Effector CD4-positive, alpha-beta T cell (primary cell): Measurements from ENCODE around the gene INKA2.
A peak's percentile ranks its signal among the peaks of the same experiment; 100 is the strongest.
"Not testable (repeated sequence)": the region's sequence is repeated elsewhere in the genome, so short reads cannot be mapped to it uniquely, and the experiment has no call there.

ENCODE experiments used
- DNase-seq: peaks from one replicate; pipeline ENCODE4 v3.0.0-alpha.2; 2020

INKA2 gene

DNA sequence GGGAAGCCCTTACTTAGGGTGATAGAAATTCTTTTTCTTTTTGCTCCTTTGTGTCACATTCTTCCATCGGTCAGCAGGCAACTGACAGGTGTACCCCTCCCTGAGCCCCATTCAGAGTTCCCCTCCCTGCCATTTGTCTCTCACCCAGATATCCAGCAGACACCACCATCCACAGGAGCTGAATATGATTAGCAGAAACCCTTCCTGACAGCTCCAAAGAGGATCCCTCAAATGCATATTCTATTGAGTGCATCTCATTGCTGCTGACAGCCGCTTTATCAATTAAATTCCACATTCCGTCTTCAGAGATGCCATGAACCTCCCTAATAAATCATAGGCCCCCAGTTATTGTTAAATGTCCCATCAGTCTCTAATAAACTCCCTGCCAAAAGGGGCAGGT lies 10.4 kb upstream of the INKA2 start:
- no peak for DNase-seq

DNA sequence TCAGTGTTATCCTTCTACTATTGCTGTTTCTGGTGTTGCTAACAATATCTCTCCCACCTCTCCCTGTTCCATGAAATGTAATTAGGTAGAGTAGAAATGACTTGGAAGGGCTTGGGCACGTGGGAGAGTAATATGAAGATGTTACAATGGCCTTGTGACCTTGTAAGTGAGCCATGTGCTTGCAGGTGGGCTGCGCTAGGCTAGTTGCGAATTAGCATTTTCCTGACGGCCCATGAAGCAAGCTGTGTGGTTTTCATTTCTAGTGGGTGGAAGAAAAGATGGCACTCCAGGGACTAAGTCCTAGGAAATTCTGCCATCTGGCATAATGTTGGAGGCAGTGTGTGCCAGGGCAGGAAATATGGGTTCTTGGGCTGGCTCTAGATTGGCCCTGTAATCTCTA lies 8.8 kb upstream of the INKA2 start:
- no peak for DNase-seq

DNA sequence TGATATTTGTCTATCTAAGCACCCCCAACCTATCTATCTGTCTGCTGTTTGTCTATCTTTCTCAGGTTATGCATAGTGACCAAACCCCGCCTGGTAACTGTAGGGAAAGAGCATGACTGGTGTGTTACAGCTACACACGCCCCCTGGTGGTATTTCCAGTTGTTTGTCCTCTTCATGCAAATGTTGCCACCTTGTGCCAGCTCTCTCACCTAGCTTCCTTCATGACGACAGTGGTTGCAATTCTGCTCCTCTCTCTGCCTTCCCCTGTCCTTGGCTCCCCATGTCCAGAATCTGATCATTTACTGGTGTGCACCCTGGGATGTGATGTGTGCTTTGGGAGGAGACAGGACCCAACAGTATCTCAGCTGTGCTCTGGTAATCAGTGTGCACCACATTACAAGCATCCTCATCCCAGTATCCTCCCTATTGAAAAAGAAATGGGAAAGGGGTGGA lies 8.1 kb upstream of the INKA2 start:
- DNase-seq: peak; percentile 57

DNA sequence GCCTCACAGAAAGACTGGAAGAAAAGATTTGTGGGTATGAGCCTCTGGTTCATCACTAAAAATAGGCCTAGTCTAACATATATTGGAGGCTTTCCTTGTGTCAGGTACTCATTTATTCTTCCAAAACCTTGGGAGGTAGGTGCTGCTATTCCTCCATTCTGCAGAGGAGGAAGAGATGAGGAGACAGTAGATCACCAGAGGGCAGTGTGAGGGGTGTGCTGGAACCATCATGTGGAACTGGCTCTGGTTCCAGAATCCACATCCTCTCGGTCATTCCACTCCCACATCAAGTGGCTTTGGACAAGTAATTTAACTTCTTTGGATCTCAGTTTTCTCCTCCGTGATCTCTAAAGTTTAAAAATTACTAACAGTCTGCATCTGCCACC lies 7.4 kb upstream of the INKA2 start:
- DNase-seq: no peak

DNA sequence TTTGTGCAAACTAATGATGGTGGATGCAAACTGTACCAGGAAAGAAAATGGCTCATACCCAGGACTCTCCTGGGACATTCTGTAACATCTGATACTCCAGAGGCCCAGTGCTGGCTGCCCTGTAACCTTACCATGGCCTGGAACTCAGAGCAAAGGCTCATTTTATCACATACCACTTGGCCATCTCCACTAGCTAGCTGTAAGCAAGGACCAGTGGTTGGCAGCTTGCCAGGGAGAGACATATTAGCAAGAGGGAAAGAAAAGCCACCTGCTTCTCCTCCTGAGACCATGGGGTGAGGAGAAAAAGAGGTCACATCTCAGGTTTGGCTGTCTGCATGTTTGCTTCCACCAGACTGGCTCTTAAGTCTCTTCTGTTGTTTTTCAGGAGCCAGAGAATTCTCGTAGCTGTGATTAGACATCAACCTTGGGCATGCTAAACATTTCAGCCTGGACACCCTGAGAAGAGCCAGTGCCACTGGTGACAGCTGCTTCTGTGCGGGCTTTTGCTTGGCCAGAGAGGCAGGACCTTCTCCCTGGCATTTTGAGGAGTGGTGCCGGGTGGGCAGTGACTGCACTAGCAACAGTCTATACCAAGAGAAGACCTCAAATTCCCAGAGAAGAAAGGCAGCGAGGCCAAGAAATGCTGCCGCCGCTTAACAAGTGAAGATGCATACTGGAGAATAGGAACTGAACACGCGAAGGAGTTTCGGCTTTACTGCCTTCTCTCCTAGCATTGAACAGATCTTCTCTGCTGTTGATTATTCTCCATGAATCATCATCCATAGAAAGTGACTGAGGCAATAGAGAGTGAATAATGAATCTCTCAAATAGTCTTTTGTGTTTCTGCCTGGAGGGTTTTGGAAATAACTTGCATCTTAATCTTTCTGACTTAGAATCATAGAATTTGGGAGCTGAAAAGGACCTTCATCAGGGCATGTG lies 6.7 kb upstream of the INKA2 start:
- DNase-seq: no peak

DNA sequence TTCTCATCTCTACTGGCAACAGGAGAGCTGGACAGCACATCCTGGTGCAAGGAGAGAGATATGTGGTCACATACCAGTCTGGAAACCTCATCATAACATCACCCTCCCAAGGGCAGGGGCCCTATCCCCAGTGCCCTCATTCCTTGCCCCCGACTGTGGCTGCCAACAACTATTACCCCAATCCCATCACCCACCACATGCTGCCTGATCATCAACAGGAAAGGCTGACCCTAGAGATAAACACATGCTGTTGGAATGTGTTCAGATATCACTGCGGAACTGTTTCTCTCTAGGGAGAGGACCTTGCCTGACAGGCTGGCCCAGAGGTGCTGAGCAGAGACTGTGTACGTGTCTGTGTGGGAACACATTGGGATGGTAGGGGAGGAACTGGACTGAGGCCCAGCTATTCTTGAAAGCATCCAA lies 4.5 kb upstream of the INKA2 start:
- no peak for DNase-seq

DNA sequence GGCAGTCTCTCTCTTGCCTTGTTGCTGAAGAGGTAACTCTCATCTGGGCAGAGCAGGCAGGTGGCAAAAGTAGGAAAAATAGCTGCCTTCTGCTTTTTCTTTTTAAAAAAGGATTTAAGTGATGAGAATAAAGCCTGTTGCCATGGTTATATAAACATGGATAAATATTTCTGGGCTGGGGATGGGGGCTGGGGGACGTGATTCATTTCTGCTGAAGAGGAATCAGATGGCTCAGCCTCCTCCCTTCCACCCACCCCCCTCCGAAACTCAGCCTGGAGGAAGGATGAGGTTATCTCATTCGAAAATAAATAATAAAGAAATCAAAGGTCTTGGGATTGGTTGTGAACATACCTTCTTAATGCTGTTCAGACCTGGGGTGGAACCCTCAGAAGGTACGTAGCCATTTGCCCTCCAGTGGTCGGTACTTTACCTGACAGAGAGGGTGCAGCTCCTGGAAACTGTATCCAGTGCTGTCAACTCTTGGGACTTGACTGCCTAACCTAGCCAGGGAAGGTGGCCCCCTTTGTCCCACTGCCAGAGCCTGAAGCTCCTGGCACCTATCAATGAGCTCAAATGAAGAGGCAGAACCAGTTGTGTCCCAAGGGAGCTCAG lies 3.8 kb upstream of the INKA2 start:
- no peak for DNase-seq

DNA sequence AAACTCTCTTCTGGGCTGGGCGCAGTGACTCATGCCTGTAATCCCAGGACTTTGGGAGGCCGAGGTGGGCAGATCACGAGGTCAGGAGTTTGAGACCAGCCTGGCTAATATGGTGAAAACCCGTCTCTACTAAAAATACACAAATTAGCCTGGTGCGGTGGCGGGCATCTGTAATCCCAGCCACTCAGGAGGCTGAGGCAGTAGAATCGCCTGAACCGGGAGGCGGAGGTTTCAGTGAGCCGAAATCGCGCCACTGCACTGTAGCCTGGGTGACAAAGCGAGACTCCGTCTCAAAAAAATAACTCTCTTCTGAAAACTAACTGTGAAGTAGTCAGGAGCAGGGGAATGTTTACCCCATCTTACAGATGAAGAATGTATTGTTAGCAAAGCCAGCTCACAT lies 3.1 kb upstream of the INKA2 start:
- DNase-seq: not testable (repeated sequence)

DNA sequence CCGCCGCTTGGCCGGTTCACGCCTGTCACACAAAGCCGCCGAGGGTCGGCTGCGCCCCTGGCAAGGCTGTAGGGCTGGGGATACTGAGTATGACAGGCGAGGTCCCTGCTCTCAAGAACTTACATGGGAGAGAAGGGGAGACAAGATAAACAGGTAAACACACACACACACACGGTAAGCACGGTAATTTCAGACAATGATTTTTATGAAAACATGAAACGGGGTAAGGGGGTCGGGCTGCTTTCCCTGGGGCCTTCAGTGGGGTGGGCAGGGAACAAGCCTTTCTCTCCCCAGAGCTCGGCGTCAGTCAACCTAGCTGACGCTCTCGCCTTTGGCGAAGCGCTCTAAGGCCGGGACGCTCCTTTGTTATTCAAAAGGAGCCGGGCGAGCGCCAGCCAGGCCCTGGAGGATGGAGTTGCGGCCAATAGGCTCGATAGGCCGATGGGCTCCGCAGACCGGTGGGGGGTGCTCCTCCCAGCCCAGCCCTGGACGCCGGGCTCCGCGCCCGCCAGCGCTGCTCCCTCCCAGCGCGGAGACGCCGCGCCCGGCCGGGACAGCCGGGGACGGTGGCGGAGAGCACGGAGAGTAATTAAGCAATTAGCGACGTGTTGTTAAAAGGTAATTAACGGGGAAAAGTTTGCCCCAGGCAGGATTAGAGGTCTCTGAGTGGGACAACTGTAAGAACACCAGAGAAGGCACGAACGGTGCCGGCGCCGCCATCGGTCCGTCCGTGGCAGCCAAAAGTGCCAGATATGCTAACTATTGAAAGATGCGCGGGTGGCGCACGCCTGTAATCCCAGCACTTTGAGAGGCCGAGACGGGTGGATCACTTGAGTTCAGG lies 950 bp upstream of the INKA2 start:
- no peak for DNase-seq

DNA sequence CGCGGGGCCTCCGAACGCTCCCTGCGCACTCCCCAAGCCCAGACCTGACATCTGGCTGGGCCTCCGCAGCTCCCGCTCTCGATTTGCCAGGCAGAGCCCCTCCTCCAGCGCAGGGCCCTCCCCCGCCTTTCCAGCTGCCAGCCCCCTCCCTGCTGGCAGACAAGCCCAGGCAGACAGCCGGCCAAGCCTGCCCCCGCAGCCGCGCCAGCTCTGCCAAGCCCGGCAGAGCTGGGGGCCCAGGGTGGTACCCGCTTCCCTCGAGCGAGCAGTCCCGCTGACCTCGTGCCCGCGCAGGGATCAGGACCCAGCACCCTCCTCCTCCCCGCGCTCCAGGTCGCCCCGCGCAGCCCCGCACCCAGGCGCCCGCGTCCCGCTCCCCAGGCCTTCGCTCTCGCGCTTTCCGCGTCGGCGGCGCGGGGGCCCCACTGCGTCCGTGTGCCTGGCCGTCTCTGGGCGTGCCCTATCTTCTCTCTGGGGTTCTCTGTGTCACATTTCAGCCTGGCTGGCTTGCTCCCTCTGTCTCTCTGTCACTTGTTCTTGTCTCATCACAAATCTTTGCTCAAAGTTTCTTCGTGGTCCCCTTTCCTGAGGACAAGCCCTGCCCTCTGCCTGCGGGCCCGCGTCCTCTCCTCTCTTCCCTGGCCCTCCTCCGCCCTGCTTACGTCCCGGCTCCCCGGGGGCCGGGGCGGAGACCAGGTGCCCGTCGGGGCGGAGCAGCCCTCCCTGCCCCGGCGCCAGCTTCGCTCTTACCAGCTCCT lies 580 bp downstream of the INKA2 start:
- DNase-seq: peak; percentile 34

DNA sequence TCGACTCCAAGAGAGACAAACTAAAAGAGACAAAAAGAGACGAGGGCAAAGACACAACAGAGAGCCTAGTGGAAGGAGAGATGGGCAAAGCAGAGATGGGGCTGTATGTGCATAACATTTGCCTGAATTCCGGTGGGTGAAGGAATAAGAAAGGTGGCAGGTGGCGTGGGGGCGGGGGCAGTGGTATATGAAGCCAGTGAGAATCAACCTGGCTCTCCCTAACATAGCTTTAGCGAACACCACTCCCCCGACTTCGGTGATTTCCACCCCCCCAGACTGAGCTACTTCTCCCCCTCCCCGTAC lies 1.1 kb downstream of the INKA2 start:
- no peak for DNase-seq

DNA sequence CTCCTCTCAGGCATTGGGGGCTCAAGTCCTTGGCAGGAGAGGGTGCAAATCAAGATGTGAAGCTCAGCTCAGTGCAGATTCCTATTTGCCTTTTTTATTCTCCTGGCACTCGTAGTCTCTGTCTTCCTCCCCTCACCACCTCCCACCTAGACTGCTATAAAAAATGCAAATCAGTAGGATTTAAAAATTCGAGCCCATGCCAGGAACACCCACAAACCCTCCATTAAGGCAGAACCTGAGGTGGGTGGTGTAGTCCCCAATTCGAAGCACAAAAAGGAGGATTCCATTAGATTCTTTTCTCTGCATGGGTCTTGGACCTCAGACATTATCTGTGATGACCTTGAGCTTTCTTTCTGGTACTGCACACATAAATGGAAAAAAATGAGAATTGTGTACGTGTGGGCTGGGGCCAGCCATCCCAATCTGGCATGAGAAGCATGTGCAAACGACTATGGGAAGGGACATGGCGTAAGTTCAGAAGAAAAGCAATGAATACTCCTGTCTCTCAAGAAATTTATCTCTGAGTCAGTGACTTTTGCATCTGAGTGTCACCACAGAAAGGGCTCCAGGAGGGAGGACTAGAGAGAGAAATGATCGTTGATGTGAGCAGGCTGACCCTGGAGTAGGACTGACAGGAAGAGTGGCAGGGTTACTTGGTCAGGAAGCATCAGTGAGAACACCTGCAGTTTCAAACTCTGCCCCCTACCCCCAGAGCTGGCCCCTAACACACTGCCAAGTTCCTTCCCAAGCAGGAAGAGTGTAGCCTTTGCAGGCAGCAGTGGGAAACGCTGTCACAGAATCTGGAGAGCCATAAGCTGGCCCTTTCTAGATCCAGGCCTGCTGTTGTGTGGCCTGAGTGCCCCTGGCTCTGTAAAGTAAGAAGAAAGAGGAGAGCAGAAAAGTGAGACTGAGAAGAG lies 1.7 kb downstream of the INKA2 start:
- DNase-seq: no peak

DNA sequence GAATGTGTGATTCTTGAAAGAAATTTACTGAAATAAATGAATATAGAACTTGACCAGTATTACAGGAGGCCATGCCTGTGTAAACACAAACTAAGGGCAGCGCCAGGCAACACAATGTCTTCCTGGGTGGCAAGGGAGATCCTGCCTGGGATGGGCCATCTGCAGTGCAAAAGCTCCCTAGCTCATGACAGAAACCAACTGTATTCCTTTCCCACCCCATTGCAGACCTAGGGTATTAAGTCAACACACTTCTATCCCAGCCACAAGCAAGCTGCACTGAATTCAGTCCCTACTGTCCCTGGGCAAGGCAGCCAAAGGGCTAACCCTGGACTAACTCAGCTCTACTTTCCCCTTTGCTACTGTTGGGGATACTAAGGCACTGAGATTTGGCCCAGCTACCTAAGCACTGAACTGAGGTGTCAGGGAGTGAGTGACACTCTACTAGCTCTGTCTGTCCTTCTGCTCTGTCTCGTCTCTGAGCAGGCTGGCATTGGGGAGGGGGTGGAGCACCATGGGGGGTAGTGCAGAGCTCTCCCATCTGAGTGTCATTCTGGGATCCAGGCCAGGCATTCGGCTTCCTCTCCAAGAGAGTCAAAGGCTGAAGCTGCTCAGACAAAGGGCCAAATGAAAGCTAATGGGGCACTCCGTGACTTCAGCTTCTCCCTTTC lies 2.5 kb downstream of the INKA2 start:
- DNase-seq: no peak

DNA sequence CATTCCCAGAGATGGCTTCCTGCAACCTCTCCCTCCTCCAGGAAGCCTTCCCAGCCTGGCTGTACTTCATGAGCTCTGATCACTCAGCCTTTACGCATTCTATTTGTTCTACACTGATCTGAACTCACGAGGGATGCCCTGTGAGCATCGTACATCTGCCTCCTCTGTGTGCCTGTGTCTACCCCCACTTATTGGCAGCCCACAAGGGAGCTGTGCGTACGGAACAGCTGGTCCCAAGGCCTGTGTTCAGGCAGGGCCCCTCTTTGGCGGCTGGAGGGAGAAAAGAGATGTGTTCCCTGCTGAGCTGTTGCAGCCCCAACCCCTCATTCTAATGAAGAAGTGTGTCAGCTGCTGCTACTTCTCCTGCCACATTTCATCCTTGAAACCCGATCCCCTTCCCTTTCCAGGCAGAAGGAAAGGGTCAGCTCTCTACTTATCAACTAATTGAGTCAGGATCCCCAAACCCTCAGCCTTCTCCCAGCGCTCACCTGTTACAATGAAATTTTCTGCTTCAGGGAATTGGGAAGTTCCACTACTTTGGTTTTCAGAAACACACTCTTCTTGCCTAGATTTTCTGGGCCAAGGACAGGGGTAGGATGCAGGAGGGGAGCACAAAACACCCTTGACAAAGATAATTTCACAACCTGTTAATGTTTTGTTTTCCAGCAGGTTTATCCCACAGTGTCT lies 3.2 kb downstream of the INKA2 start:
- no peak for DNase-seq

DNA sequence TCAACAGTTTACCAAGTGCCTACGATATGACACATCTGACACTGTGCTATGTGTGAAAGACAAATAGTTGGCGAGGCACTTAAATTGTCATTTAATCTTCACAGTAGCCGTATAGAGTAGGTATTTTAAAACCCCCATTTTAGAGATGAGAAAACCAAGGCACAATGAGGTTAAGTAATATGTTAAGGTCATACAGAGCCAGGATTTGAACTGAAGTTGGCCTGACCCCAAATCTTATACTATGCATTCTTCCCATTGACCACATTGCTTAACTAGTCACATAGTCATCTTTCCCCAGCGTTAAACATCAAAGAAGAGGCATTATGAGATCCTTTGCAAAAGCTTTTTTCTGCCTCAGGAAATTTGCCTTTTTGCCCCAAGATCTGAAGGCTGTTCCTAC lies 3.9 kb downstream of the INKA2 start:
- no peak for DNase-seq

DNA sequence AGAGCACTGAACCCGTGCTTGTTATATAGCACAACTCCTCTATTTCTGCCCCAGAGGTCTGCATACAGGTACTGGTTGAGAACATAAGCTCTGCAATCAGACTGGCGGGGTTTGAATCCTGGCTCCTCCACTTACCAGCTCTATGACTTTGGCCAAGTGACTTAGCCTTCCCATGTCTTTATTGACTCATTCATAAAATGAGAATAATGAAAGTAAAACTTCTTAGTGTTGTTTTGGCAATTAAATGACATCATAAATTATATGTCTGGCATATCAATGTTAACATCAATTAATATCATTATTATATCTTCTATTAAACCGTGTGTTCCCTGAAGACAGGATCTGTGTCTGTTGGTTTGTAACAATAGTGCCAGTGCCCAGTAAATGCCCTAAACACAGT lies 4.3 kb downstream of the INKA2 start:
- no peak for DNase-seq

DNA sequence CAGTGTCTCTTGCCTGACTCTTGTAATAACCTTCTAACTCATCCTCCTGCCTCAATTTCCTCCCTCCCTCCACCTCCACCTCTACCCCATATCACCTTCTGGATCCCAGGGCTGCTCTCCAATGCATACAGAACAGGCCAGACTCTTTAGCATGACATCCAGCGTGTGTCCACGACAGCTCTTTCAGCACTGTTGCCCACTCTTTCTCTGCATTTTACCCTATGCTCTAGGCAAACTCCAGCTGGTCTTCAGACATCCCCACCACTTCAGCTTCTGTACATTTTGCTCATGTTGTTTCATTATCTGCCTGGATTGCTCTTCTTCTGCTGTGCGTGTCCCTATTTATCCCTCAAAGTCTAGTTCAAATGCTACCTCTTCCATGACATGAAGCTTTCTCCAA lies 4.8 kb downstream of the INKA2 start:
- no peak for DNase-seq

DNA sequence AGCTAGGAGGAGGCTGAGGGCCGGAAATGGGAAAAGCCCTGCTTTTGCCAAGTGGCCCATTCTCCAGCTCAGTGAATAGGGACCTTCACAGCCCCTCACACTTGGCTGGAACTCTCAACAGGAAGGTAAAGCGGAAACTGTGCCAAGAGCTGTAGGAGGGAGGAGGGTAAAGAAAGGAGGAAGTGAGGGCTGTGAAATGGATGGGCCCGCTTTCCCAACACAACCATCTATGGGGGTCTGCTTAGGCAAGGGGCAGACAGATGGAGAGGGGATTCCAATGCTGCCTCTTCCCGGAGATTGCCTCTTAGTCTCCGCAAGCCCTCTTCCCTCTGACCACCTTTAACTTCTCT lies 5.2 kb downstream of the INKA2 start:
- no peak for DNase-seq

DNA sequence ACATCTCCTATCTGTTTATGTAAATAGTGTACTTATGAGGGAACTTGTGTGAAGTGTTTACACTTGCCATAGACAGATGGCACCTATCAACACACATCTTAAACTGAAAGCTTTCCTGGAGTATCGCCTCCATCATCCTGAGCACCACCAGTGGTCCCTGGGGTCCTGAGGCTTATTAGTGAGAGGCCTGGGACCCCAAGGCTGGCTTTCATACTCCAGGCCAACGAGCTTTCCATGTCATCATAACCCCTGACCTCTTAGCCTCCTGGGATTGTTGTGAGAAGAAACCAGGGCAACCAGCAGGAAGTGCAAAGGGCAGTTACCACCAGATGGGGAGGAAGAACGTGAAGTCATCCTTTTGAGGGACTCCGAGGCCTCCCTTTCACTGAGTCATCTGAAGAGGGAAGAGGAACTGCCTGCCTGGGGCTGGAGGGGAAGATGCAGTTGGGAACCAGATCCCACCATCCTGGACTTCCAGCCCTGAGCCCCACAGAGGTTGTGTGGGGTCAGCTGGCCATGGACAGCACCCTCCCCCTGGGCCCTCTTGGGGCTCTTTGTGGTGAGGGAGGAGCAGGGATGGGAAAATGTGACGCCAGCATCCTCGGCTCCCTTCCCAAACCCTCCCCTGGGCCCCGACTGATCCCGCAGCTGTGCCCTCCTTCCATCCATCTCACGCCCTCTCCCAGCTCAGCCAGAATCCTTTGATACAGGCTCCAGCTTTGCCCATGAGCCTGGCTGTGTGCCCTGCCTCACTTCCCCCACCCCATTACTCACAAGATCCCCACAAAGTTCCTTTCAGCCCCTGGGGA lies 5.8 kb downstream of the INKA2 start:
- DNase-seq: no peak

DNA sequence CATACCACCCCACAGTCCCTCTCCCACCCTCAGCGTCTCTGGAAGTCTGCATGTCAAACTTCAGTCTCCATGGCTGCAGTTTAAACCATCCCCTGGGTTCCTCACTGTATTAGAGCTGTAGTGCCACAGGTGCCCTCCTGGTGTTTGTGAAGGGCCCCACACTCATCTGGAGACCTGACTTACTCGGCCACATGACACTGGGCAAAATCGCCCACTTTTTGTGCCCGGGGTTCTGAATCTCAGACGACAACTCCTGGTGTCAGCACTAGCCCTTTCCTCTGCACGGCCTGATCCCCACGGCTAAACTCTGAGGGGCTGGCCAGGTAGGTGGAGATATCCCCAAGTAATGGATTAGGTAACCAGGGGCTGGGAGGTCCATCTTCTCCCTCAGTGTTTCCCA lies 6.5 kb downstream of the INKA2 start:
- no peak for DNase-seq
